Activated CD8-positive, alpha-beta T cell treated with anti-CD3 and anti-CD28 coated beads for 36 hours (primary cell): Measurements from ENCODE around the gene RPUSD3. TPM values are rescaled to one million over a fixed set of nuclear protein-coding genes. Genes with fewer than 3 reads are reported as not detected.

Experiments
- ATAC-seq: fragments of 200-7000 bp; cut with Tn5 transposase; one replicate; pipeline ENCODE4 v1.10.0; 2021; ENCODE audit warnings: mild to moderate bottlenecking, moderate library complexity
- CTCF ChIA-PET: fragments of 350-600 bp; sonication (Branson Sonifier 250); formaldehyde crosslinking; loops from one replicate; lab custom pipeline; 2021; ENCODE audit warnings: antibody characterized with exemption; lab: Charles Lee
- POLR2A ChIA-PET: fragments of 350-600 bp; sonication (Branson Sonifier 250); formaldehyde crosslinking; loops from one replicate; lab custom pipeline; 2021; ENCODE audit warnings: antibody characterized with exemption; lab: Charles Lee
- DNase-seq: peaks from one replicate; pipeline ENCODE4 v3.0.0-alpha.2; 2020
- H3K27ac Mint-ChIP-seq: one replicate; pipeline ENCODE4 v1.8.0; 2021; ENCODE audit warnings: mild to moderate bottlenecking, mixed read lengths
- H3K27me3 Mint-ChIP-seq: one replicate; pipeline ENCODE4 v1.8.0; 2021; ENCODE audit warnings: mixed read lengths
- H3K36me3 Mint-ChIP-seq: one replicate; pipeline ENCODE4 v1.8.0; 2021; ENCODE audit warnings: low read depth, mixed read lengths
- H3K4me1 Mint-ChIP-seq: one replicate; pipeline ENCODE4 v1.8.0; 2021; ENCODE audit warnings: low read depth, mixed read lengths
- H3K4me3 Mint-ChIP-seq: one replicate; pipeline ENCODE4 v1.8.0; 2021; ENCODE audit warnings: mild to moderate bottlenecking, moderate library complexity, mixed read lengths
- H3K9me3 Mint-ChIP-seq: one replicate; pipeline ENCODE4 v1.8.0; 2021; ENCODE audit warnings: mixed read lengths
- intact Hi-C: fragments of 100-400 bp; cut with micrococcal nuclease; formaldehyde crosslinking; loops from one replicate; pipeline ENCODE4 v1.10.0; 2022
- total RNA-seq, 2 experiments: library from RNA; stranded (reverse); gene quantifications; one replicate each; pipeline ENCODE4 v1.2.3, GENCODE V29; 2021
- TF ChIP-seq, protein P1 (sequence below): fragments of 200-600 bp; IDR thresholded peaks from one replicate; pipeline ENCODE4 v1.8.0; 2022; ENCODE audit warnings: antibody characterized with exemption, mild to moderate bottlenecking

RPUSD3 gene
- total RNA-seq, 2 experiments from 2014 or later, result 78.8 to 83.5 TPM

- DNase-seq (peak; percentile 51), ATAC-seq (peak; percentile 75)
- ChIA-PET CTCF (interaction anchor here (0.7 to 2.0 kb wide), 11 partner anchors 10 to 138 kb away, joined by 3 to 6 read pairs (median 3); no protein-coding TSS in a partner anchor), POLR2A (interaction anchor here (1.1 to 1.4 kb wide), 2 partner anchors 13 to 16 kb away, joined by 3 to 4 read pairs; partner anchors contain the start of gene TTLL3)
- H3K4me1 Mint-ChIP-seq, result peaks cover 7% of the 10 kb centered on the region
- no peaks in the 10 kb centered on the region for H3K27me3 Mint-ChIP-seq
- no peak overlapping the region for H3K4me3 Mint-ChIP-seq
- H3K9me3 Mint-ChIP-seq, result no peaks in the 10 kb centered on the region
- H3K27ac Mint-ChIP-seq, result no peak overlapping the region
- TF ChIP-seq, protein P1, sequence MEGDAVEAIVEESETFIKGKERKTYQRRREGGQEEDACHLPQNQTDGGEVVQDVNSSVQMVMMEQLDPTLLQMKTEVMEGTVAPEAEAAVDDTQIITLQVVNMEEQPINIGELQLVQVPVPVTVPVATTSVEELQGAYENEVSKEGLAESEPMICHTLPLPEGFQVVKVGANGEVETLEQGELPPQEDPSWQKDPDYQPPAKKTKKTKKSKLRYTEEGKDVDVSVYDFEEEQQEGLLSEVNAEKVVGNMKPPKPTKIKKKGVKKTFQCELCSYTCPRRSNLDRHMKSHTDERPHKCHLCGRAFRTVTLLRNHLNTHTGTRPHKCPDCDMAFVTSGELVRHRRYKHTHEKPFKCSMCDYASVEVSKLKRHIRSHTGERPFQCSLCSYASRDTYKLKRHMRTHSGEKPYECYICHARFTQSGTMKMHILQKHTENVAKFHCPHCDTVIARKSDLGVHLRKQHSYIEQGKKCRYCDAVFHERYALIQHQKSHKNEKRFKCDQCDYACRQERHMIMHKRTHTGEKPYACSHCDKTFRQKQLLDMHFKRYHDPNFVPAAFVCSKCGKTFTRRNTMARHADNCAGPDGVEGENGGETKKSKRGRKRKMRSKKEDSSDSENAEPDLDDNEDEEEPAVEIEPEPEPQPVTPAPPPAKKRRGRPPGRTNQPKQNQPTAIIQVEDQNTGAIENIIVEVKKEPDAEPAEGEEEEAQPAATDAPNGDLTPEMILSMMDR, result peak; percentile 43
- H3K36me3 Mint-ChIP-seq, result peaks cover 14% of the 10 kb centered on the region
- intact Hi-C loops, result no loop called here
These were observed 16.8 kb downstream of the RPUSD3 start for GRCh38 chr3:9826815-9827573.

GRCh38 chr3:9825451-9826040, 18.3 kb downstream of the RPUSD3 start:
- DNase-seq (no peak), ATAC-seq (no peak)
- Mint-ChIP-seq H3K36me3 (peaks cover 11% of the 10 kb centered on the region), H3K4me1 (no peaks in the 10 kb centered on the region), H3K4me3 (no peak overlapping the region), H3K27ac (no peak overlapping the region), H3K27me3 (no peaks in the 10 kb centered on the region), H3K9me3 (no peaks in the 10 kb centered on the region)
- TF ChIP-seq, protein P1, result no peak
- POLR2A ChIA-PET, result interaction anchor here (1.1 kb wide), 1 partner anchor 18 kb away, joined by 3 read pairs; no protein-coding TSS in a partner anchor
- intact Hi-C loops, result no loop called here
- CTCF ChIA-PET, result interaction anchor here (1.2 kb wide), 1 partner anchor 98 kb away, joined by 4 read pairs; no protein-coding TSS in a partner anchor

- no peak overlapping the region for H3K27ac Mint-ChIP-seq
- DNase-seq (no peak), ATAC-seq (peak; percentile 73)
- intact Hi-C loops, result no loop called here
- H3K9me3 Mint-ChIP-seq, result no peaks in the 10 kb centered on the region
- ChIA-PET POLR2A (interaction anchor here (1.5 kb wide), 1 partner anchor 33 kb away, joined by 3 read pairs; no protein-coding TSS in a partner anchor), CTCF (interaction anchor here (1.0 kb wide), 1 partner anchor 28 kb away, joined by 3 read pairs; no protein-coding TSS in a partner anchor)
- no peaks in the 10 kb centered on the region for H3K27me3 Mint-ChIP-seq
- H3K36me3 Mint-ChIP-seq, result peaks cover 5% of the 10 kb centered on the region
- TF ChIP-seq, protein P1, result no peak
- no peaks in the 10 kb centered on the region for H3K4me1 Mint-ChIP-seq
- no peak overlapping the region for H3K4me3 Mint-ChIP-seq
These were observed 22.9 kb downstream of the RPUSD3 start for GRCh38 chr3:9820946-9821345.

GRCh38 chr3:9820543-9820942, 23.3 kb downstream of the RPUSD3 start:
- ATAC-seq (no peak), DNase-seq (no peak)
- H3K36me3 Mint-ChIP-seq, result peaks cover 5% of the 10 kb centered on the region
- H3K4me1 Mint-ChIP-seq, result no peaks in the 10 kb centered on the region
- intact Hi-C loops, result no loop called here
- no peaks in the 10 kb centered on the region for H3K9me3 Mint-ChIP-seq
- H3K27me3 Mint-ChIP-seq, result no peaks in the 10 kb centered on the region
- no peak overlapping the region for H3K27ac Mint-ChIP-seq
- ChIA-PET POLR2A (interaction anchor here (1.3 to 1.5 kb wide), 2 partner anchors 10 to 32 kb away, joined by 3 to 4 read pairs; no protein-coding TSS in a partner anchor), CTCF (interaction anchor here (0.6 to 1.5 kb wide), 2 partner anchors 21 to 355 kb away, joined by 3 to 4 read pairs; no protein-coding TSS in a partner anchor)
- H3K4me3 Mint-ChIP-seq, result no peak overlapping the region
- TF ChIP-seq, protein P1, result no peak
